ENCODE results near the gene DTD2. TPM values are rescaled to one million over a fixed set of nuclear protein-coding genes. Genes with fewer than 3 reads are reported as not detected.
"Not testable (repeated sequence)": the region's sequence is repeated elsewhere in the genome, so short reads cannot be mapped to it uniquely, and the experiment has no call there.

Gene DTD2
- total and polyA plus RNA-seq, 2 of the 8 experiments (the other 6 are each of a cell fraction or from before 2014, with no cell fraction given): 12.0 to 19.5 TPM

DNA sequence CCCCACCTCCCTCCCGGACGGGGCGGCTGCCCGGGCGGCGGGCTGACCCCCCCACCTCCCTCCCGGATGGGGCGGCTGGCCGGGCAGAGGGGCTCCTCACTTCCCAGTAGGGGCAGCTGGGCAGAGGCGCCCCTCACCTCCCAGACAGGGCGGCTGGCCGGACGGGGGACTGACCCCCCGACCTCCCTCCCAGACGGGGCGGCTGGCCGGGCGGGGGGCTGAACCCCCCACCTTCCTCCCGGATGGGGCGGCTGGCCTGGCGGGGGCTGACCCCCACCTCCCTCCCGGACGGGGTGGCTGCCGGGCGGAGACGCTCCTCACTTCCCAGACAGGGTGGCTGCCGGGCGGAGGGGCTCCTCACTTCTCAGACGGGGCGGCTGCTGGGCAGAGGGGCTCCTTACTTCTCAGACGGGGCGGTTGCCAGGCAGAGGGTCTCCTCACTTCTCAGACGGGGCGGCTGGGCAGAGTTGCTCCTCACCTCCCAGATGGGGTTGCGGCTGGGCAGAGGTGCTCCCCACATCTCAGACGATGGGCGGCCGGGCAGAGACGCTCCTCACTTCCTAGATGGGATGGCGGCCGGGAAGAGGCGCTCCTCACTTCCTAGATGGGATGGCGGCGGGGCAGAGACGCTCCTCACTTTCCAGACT, 20.1 kb downstream of the DTD2 start:
- H3K18ac ChIP-seq (ENCODE audit: extremely low read depth, low read length); H4K8ac ChIP-seq (ENCODE audit: extremely low read depth, insufficient read depth, low read length); H3K56ac ChIP-seq (replicated peaks; ENCODE audit: insufficient read length, low read depth, low read length); H3K9ac ChIP-seq (replicated peaks in 1 of 4; ENCODE audit: extremely low read depth in 1 of 4, low read depth in 3 of 4, low read length in 3 of 4); H3K4me1 ChIP-seq (replicated peaks in 1 of 4; ENCODE audit: control insufficient read depth in 3 of 4, insufficient read depth in 4 of 4, low read length in 3 of 4); H4K5ac ChIP-seq (ENCODE audit: insufficient read length, low read depth, low read length); H4K91ac ChIP-seq (replicated peaks; ENCODE audit: insufficient read length, low read length); H3K4me3 ChIP-seq (ENCODE audit: extremely low read depth in 1 of 4, insufficient read depth in 2 of 4, low read depth in 3 of 4, low read length in 4 of 4); H2BK15ac ChIP-seq (ENCODE audit: low read length); H3K79me1 ChIP-seq (ENCODE audit: low read depth, low read length); H3K14ac ChIP-seq (ENCODE audit: insufficient read length); H3K4ac ChIP-seq (replicated peaks; ENCODE audit: insufficient read length, low read depth, low read length); H2BK20ac ChIP-seq (ENCODE audit: low read length); H3K36me3 ChIP-seq (ENCODE audit: control insufficient read depth in 2 of 4, insufficient read depth in 4 of 4, low read length in 3 of 4); H4K20me1 ChIP-seq (replicated peaks in 1 of 2; ENCODE audit: control insufficient read depth in 1 of 2, insufficient read depth in 2 of 2, low read length in 2 of 2); H2BK120ac ChIP-seq (replicated peaks; ENCODE audit: low read depth, low read length); DNase-seq (ENCODE audit: low read depth in 1 of 2, low spot score in 2 of 2); POLR2A ChIA-PET (ENCODE audit: partially characterized antibody); H2AFZ ChIP-seq (ENCODE audit: low read length); H2BK5ac ChIP-seq (ENCODE audit: low read depth, low read length); H3K4me2 ChIP-seq (ENCODE audit: insufficient read depth in 1 of 2, low read depth in 2 of 2, low read length in 2 of 2); H3K23ac ChIP-seq (ENCODE audit: insufficient read length); H2AK5ac ChIP-seq (ENCODE audit: low read depth, low read length); H2BK12ac ChIP-seq (ENCODE audit: low read depth, low read length); H3K9me3 ChIP-seq (ENCODE audit: insufficient read depth in 2 of 2, low read depth in 1 of 2, low read length in 1 of 2); H3K27ac ChIP-seq (ENCODE audit: low read depth, low read length); H3K79me2 ChIP-seq (ENCODE audit: control insufficient read depth in 1 of 2, insufficient read depth in 2 of 2, low read length in 2 of 2); H3K27me3 ChIP-seq (replicated peaks in 1 of 4; ENCODE audit: control insufficient read depth in 3 of 4, extremely low read depth in 1 of 4, insufficient read depth in 3 of 4, low read length in 3 of 4); CTCF ChIA-PET (ENCODE audit: partially characterized antibody); H3K23me2 ChIP-seq (ENCODE audit: low read depth, low read length); FAIRE-seq: not testable (repeated sequence)
- 93% methylated on average over 8 of the region's 45 CpGs; no CpG with 5 or more reads in 1 of the 2 experiments for WGBS, 2 experiments (ENCODE audit: extremely low coverage in 1 of 2, insufficient coverage in 1 of 2, insufficient read length in 1 of 2, insufficient replicate concordance in 2 of 2, low coverage in 1 of 2, low lambda C conversion rate in 2 of 2, missing lambda C conversion rate in 1 of 2)
